GM18526 (cell line): ENCODE measurements around the gene CANX.

Source experiments
- POLR2A ChIP-seq: IDR thresholded peaks from 3 replicates; pipeline ENCODE4 v1.6.1; 2011; ENCODE audit not compliant: insufficient read length; ENCODE audit errors: extremely low read depth

The CANX gene

GRCh38 chr5:179749857-179750508, 51.2 kb downstream of the CANX start:
- TF ChIP-seq POLR2A = no peak

- no peak for TF ChIP-seq POLR2A
These were observed 55.2 kb downstream of the CANX start for GRCh38 chr5:179753971-179754370.

- no peak for TF ChIP-seq POLR2A
These were observed 56.3 kb downstream of the CANX start for GRCh38 chr5:179755022-179755421.

- no peak for TF ChIP-seq POLR2A
These were observed 60.2 kb downstream of the CANX start for GRCh38 chr5:179758955-179759354.

- no peak for TF ChIP-seq POLR2A
These were observed 61.1 kb downstream of the CANX start for GRCh38 chr5:179759581-179760551.

- no peak for TF ChIP-seq POLR2A
These were observed 63.5 kb downstream of the CANX start for GRCh38 chr5:179762079-179762780.

GRCh38 chr5:179762781-179763176, 64.0 kb downstream of the CANX start:
- TF ChIP-seq POLR2A = no peak

GRCh38 chr5:179763215-179763945, 64.6 kb downstream of the CANX start:
- TF ChIP-seq POLR2A = no peak

GRCh38 chr5:179764056-179764455, 65.3 kb downstream of the CANX start:
- TF ChIP-seq POLR2A = no peak

GRCh38 chr5:179765400-179765799, 66.6 kb downstream of the CANX start:
- TF ChIP-seq POLR2A = no peak

GRCh38 chr5:179766021-179766725, 67.4 kb downstream of the CANX start:
- no peak for TF ChIP-seq POLR2A

GRCh38 chr5:179766726-179767455, 68.1 kb downstream of the CANX start:
- TF ChIP-seq POLR2A = no peak

- TF ChIP-seq POLR2A = no peak
These were observed 68.8 kb downstream of the CANX start for GRCh38 chr5:179767496-179768100.

- no peak for TF ChIP-seq POLR2A
These were observed 69.7 kb downstream of the CANX start for GRCh38 chr5:179768326-179769085.
